HFF-Myc (cell line): ENCODE data around the gene CBX1.

ENCODE experiments used
- DNase-seq: peaks from one replicate; pipeline ENCODE4 v3.0.0-alpha.2; 2011; ENCODE audit warnings: low read depth; ENCODE audit errors: extremely low read depth
- H3K4me3 ChIP-seq: replicated peaks from 2 replicates; pipeline ENCODE4 v1.5.1; 2011; ENCODE audit warnings: low read depth, mild to moderate bottlenecking, control low read depth, low read length
- TF ChIP-seq, protein P1 (sequence below): IDR thresholded peaks from 2 replicates; pipeline ENCODE4 v1.5.1; 2012; ENCODE audit warnings: mild to moderate bottlenecking, low read depth, low read length, control low read depth; ENCODE audit errors: missing control alignments

The CBX1 gene

DNA sequence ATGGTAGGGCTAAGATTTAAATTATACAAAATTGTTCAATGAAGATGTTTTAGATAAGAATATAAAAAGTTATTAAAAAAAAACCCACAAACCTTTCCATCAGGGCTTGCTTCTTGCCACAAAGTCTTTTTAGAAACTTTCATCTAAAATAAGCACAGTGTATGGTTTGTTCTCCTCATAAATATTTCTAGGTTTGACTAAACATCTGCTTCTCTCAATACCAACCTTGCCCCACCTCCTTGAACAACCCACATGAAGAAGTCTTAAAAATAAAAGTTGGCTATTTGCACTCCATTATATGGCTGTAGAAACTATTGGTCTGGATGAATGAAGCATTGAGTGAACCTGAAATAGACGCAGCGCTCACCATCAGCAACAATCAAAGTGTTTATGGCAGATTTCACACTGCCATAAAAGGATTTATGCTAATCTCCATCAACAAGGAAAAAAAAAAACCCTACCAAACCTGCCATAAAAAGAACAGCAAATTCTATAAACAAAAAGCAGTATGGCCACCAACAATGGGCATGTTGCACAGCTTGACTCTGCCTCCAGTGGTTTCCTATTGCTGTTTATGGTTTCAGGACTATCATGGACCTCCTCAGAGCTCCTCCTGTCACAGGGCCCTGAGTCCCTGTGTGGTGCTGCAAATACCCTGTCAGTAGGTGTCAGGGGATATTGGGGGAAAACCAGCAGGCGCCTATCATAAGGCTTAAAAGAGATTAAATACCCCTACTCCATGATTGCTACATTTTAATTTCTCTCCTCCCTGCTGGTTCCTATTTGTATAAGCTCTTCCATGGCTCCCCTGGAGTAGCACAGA is 43.9 kb upstream of the CBX1 start:
- H3K4me3 ChIP-seq: no peak overlapping the region
- DNase-seq: no peak
- TF ChIP-seq, protein P1, sequence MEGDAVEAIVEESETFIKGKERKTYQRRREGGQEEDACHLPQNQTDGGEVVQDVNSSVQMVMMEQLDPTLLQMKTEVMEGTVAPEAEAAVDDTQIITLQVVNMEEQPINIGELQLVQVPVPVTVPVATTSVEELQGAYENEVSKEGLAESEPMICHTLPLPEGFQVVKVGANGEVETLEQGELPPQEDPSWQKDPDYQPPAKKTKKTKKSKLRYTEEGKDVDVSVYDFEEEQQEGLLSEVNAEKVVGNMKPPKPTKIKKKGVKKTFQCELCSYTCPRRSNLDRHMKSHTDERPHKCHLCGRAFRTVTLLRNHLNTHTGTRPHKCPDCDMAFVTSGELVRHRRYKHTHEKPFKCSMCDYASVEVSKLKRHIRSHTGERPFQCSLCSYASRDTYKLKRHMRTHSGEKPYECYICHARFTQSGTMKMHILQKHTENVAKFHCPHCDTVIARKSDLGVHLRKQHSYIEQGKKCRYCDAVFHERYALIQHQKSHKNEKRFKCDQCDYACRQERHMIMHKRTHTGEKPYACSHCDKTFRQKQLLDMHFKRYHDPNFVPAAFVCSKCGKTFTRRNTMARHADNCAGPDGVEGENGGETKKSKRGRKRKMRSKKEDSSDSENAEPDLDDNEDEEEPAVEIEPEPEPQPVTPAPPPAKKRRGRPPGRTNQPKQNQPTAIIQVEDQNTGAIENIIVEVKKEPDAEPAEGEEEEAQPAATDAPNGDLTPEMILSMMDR: no peak

GRCh38 chr17:48144231-48144630 is 43.0 kb upstream of the CBX1 start:
- TF ChIP-seq, protein P1: no peak
- no peak overlapping the region for H3K4me3 ChIP-seq
- no peak for DNase-seq

DNA sequence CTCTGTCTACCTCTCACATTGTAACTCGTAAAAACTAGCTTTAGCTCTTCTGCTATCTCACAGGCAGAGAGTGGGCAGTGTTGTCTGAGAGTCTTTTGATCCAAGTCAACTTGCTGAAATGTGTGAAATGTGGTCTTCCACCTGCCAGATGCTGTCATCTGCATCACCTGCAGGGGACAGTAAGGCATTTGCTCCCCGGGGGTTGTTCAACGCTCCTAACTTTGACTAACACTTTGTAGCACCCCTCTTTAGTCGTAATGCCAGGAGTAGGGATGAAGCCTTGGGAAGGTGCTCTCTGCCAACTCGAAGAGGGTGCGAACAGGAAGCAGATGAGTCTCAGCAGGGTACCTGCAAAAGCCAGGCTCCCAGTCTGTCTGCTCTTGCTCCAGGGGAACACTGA is 42.4 kb upstream of the CBX1 start:
- DNase-seq: no peak
- TF ChIP-seq, protein P1: no peak
- no peak overlapping the region for H3K4me3 ChIP-seq

GRCh38 chr17:48139944-48140343 is 38.7 kb upstream of the CBX1 start:
- no peak for DNase-seq
- TF ChIP-seq, protein P1: no peak
- no peak overlapping the region for H3K4me3 ChIP-seq

GRCh38 chr17:48137656-48138055 is 36.4 kb upstream of the CBX1 start:
- H3K4me3 ChIP-seq: no peak overlapping the region
- DNase-seq: no peak
- TF ChIP-seq, protein P1: no peak

DNA sequence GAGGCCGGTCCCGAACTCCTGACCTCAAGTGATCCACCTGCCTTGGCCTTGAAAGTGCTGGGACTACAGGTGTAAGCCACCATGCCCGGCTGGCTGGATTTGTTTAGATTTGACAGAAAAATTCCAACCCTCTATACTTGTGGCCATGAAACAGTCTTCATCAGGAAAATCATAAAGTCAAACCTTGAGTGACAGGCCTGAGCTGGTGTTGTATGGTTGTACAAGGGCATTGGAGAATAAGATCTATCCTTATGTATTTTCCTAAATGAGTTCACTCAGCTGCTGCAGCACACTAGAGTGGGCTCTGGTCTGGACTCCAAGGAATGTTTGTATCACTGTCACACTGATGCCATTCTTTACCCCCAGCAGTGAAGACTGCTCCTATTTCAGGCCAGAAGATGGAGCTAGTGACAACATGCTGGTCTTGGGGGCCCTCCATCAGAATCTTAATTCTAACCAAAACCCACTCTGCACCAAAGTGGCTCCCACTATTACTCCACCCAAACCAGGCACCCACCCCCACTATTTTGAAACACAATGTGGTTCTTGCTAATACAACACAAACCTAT is 33.7 kb upstream of the CBX1 start:
- TF ChIP-seq, protein P1: no peak
- no peak for DNase-seq
- H3K4me3 ChIP-seq: no peak overlapping the region
